HG03025 (cell line): Measurements from ENCODE around the gene PSME3IP1.
A peak's percentile ranks its signal among the peaks of the same experiment; 100 is the strongest.
"Not testable (repeated sequence)": the region's sequence is repeated elsewhere in the genome, so short reads cannot be mapped to it uniquely, and the experiment has no call there.

ENCODE experiments used
- ATAC-seq: cut with Tn5 transposase; IDR thresholded peaks from one replicate; pipeline ENCODE4 v1.9.1; 2021; ENCODE audit warnings: mild to moderate bottlenecking, moderate library complexity; ENCODE audit not compliant: unreplicated experiment, low FRiP score

Gene PSME3IP1

GRCh38 chr16:57185945-57186871, at the start of gene PSME3IP1, which contains the start of gene RSPRY1:
PSME3IP1 (minus strand) TSS chr16:57186039; CDS start chr16:57173854, 12,185 bp downstream.
RSPRY1 (plus strand) TSS chr16:57186329; CDS start chr16:57204659, 18,330 bp downstream.
- peak; percentile 89 for ATAC-seq

- no peak for ATAC-seq
Observed at GRCh38 chr16:57235128-57236021, 49.5 kb upstream of the PSME3IP1 start.

- no peak for ATAC-seq
Observed at GRCh38 chr16:57234707-57235092, 48.9 kb upstream of the PSME3IP1 start.

GRCh38 chr16:57233944-57234706, 48.3 kb upstream of the PSME3IP1 start:
- ATAC-seq, result no peak

GRCh38 chr16:57231821-57232350, 46.0 kb upstream of the PSME3IP1 start:
- ATAC-seq, result no peak

GRCh38 chr16:57229079-57229478, 43.2 kb upstream of the PSME3IP1 start:
- no peak for ATAC-seq

- ATAC-seq, result no peak
Observed at GRCh38 chr16:57226701-57227621, 41.1 kb upstream of the PSME3IP1 start.

GRCh38 chr16:57225978-57226377, 40.1 kb upstream of the PSME3IP1 start:
- ATAC-seq, result no peak

GRCh38 chr16:57224651-57225335, 39.0 kb upstream of the PSME3IP1 start:
- no peak for ATAC-seq

- ATAC-seq, result no peak
Observed at GRCh38 chr16:57223057-57223456, 37.2 kb upstream of the PSME3IP1 start.

GRCh38 chr16:57216968-57217367, 31.1 kb upstream of the PSME3IP1 start:
- ATAC-seq, result no peak

- no peak for ATAC-seq
Observed at GRCh38 chr16:57213462-57213861, 27.6 kb upstream of the PSME3IP1 start.

GRCh38 chr16:57209780-57210179, 23.9 kb upstream of the PSME3IP1 start:
- ATAC-seq, result no peak

GRCh38 chr16:57208926-57209325, 23.1 kb upstream of the PSME3IP1 start:
- ATAC-seq, result no peak

GRCh38 chr16:57204675-57205074, 18.8 kb upstream of the PSME3IP1 start:
- ATAC-seq, result no peak

GRCh38 chr16:57203451-57203850, 17.6 kb upstream of the PSME3IP1 start:
- ATAC-seq, result no peak

GRCh38 chr16:57202095-57202886, 16.5 kb upstream of the PSME3IP1 start:
- ATAC-seq, result no peak

GRCh38 chr16:57200926-57201325, 15.1 kb upstream of the PSME3IP1 start:
- ATAC-seq, result not testable (repeated sequence)
